Measurements from ENCODE around the gene SPAG5.

SPAG5 gene

GRCh38 chr17:28571361-28572122 lies 27.3 kb downstream of the SPAG5 start, which contains the start of gene PIGS:
Gene PIGS, minus strand, starts transcription at chr17:28571524. Its CDS starts 28 bp downstream, at chr17:28571496.
- DNase-seq: peak; percentile 94

DNA sequence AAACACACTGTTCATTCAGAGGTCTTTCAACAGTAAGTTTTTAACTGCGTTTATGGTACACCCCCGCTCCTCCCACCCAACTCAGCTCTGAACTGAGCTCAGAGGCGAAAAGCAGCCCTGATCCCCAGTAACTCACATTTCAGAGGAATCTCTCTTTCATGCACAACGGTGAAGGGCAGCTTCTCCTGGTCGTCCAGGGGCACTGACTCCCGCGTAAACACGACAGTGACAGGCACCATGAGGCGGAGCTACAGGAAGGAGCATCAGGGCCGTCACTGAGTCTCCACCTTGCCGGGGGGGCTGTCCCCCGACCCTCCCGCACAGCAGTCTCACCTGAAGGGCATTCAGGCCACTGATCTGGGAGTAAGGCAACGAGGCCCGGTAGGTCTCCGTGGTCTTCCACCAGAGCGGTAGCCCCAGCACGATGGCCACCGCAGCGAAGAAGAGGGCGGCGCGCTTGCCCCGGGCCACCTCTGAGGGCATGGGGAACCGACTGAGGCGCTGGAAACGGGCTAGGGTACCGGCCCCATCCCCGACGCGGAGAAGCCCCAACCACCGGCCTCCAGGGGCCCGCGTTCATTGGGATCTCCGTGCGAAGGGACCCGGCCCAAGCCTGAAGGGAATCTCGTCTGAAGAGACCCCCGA lies 28.0 kb downstream of the SPAG5 start:
- no peak for DNase-seq

- no peak for DNase-seq
Measured at GRCh38 chr17:28569446-28569845, 29.4 kb downstream of the SPAG5 start.

DNA sequence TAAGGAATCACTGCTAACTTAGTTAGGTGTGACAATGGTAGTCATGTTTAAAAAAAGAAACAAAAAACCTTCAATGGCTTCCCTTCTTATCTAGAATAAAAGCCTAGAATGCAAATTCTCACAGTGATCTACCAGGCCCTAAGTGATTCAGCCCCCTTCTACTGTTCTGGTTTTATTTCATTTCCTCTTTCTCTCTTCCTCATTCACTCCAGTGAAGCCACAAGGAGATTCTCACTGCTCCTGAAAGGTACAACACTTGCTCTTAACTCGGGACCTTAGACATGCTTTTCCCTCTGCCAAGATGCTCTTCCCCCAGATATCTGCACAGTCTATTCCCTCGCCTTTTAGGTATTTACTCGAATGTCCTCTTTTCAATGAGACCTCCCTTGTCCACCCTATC lies 31.2 kb downstream of the SPAG5 start:
- DNase-seq: no peak

DNA sequence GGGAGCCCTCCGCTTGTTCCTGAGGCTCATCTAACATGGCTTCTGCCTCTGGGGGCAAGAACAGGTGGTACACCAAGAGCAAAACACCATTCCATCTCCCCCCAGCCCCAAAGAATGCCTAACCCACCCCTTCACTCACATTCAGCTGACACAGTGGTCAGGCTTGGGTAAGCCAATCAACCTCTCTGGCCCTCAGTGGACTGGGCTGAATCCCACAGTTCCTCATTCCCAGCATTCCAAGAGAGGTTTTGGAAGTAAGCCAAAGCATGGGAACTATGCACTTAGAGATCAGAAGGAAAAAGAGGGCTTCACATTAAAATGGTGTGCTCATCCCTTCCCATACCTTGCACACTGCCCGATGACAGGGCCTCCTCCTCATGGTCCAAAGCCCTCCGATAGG lies 35.4 kb downstream of the SPAG5 start:
- DNase-seq: no peak

DNA sequence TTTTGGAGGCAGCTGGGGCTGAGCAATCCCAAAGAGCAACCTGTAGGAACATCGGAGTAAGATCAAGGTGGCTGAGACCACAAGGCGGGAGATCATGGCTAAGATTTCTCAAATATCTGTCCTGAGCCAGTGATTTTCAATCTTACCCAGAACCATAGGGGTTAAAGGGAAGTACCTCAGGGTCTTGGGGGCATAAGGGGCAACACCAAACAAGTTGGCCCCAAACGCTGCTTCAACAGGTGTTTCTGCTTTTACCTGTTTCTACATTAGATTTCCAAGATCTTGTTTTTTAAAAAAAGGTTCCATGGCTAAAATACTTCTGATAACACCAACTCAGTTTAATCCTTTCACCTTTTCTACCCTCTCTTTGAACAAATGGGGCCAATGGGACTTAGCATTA lies 43.8 kb downstream of the SPAG5 start:
- no peak for DNase-seq

GRCh38 chr17:28554565-28554964 lies 44.3 kb downstream of the SPAG5 start:
- no peak for DNase-seq

- DNase-seq: no peak
Measured at GRCh38 chr17:28553000-28553505, 45.8 kb downstream of the SPAG5 start.

DNA sequence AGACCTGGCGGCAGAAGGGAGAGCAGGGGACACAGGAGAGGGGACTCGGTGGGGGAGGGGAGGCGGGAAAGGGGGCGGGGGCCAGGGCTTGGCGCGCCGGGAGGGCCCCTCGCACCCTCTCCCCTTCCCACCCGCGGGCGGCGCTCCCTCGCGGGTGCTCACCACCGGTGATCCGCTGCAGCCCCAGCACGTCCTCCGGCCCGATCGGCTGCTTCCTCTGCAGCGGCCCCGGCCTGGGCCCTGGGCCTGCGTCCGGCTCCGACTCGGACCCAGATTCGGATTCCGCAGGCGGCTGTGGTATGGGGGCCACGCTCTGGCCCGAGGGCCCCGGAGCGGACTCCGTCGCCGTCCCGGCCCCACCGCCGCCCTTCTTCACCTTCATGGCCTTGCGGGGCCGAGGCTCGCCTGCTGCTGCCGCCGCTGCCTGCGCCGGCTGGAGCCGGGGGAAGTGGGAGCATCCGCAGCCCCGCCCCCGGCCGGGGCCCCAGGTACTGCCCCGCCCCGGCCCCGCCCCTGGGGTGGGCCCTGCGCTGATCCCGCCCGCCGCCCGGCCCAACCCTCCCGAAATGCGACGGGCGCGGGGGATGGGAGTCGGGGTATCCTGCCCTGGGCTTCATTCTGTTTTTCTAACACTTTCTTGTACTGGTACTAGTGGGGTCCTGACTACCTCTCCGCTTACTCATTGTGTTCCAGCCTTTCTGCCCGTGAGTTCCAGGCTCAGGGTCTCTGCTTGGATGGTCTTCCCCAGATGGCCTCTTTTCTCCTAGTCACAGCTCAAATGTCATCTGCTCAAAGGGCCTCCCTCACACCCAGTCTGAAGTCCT lies 46.4 kb downstream of the SPAG5 start, which contains the start of gene UNC119:
Gene UNC119, minus strand, starts transcription at position 449 of the 824 bp plus-strand sequence. Its CDS starts 67 bp downstream, at position 382.
- peak; percentile 88 for DNase-seq

DNA sequence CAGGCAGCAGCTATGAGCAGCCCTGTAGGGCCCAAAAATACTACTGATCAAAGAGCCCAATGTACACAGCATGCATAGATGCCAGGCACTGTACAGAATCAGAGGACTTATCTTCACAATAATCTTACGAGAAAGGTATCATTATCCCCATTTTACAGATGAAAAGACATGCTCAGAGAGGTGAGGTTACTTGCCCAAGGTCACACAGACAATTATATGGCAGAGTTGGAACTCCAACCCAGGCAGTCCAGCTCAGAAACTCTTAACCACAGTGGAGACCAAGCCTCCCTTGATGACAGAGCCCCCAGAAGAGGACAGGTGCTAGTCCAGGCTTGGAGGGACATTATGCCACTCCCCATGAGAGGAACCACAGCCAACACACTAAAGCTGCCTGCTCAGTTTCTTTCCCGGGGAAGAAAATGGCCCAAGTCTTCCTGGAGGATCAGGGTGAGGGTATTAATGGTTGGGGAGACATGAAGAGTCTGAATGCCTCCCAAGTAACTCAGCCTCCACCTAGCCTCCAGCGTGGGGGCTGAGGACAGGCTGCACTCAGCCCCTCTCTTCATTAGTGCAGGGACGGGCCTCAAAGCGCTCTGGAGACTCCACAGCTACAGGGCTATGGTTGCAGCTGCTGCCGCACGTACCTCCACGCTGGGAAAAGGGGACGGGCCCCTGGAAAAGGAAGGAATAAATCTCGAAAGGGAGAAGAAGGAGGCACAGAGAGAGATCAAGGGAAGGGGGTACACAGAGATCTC lies 47.2 kb downstream of the SPAG5 start:
- DNase-seq: no peak

GRCh38 chr17:28550858-28551257 lies 48.0 kb downstream of the SPAG5 start:
- DNase-seq: no peak

DNA sequence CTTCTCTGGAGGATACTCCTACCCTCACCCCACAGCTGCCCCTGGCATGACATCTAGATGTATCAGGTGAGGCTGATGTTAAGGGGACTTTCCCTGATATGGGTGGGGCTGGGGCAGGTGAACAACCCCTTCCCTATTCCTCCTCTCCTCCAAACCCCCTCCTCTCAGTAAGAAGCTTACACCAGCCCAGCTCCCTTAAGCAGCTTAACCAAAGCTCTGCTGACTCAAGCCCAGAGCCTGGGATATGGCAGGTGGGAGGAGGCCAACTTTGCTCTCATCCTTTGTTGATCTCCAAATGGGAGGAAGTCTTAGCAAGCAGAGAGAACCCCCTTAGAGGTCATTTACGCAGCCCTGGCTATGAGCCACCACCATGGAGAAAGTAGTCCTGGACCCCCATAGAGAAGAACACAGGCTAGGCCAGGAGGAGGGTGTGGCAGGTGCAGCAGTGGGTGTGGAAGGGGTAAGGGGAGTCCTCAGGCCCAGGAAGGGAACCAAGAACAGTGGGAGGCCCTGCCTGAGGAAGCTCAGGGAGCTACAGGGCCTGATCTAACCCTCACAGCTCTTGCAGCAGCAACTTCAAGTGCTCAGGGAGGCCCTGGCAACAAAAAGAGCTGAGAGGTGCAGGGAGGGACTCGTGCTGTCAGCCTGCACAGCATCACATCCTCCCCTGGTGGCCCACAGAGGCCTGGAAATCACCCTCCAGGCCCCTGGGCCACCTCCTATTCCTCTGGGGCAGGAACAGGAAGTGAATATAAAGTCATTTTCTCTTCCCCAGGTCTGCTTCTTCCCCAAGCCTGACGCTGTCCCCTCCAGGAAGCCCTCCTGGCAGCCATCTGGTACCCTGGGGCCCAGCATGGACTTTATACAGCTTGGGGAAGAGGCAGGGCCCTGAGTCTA lies 49.3 kb downstream of the SPAG5 start:
- no peak for DNase-seq

DNA sequence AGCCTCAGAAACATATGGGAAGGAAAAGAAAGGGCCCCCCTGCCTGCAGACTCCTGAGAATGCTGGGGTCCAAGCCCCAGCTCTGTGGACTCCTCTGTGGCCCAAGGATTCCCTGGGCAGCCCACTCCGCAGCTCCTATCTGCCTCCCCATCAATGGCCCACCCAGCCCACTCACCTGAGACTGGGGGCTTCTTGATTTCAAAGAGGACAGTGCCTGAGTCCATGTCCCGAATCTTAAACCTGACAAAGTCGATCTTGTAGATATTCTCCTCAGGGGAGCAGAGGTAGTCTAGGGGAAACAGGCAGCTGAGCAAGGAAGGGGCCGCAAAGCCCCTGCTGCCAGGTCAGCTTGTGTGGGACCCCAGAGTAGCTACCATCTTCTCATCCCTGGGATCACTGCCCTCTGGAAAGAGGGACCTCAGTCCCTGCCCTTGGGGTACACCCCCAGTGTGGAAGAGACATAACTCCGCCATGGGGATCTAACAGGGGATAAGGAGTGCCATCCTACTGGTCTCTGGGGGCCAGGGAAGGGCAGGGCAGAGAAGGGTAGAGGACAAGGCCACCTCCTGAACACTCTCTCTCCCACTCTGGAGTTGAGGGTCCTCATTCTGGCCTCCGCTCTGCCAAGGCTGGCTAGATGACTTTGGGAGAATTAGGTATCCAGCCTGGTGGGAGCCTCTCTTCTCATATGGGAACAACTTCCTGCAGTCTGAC lies 50.3 kb downstream of the SPAG5 start:
- DNase-seq: no peak

DNA sequence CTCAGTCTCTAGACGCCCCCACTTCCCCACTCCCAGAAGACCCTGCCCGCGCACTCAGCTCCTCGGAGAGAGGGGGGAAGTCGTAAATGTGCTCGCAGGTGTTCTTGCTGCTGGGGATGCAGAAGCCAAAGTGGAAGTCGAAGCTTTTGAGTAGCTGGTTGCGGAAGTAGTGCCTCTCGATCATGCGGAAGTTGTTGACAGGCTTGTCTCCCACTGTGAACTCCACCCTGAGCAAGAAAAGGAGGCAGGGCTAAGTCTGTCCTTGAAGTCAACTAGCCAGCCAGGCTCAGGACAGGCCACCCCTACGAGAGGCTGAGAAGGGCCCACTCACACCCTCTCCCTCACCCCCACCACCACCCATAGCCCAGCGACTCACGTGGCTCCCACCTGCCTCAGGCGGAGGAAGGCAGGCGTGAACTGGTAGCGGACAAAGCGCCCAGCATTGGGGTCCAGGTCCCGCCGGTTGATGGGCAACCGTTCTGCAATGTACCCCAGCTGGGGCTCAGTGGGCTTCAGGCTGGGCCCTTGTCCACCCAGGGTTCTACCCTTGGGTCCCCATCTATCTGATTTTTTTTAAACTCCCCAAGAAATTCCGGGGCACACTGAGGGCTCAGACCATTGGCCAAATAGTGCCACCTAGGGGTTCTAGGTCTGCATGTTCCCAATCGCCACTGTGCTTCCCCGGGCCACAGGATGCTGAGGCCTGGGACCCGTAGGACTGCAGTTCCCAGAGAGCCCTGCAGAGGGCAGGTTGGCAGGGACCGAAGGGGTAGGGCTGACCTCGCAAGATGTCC lies 51.0 kb downstream of the SPAG5 start:
- DNase-seq: peak; percentile 59

DNA sequence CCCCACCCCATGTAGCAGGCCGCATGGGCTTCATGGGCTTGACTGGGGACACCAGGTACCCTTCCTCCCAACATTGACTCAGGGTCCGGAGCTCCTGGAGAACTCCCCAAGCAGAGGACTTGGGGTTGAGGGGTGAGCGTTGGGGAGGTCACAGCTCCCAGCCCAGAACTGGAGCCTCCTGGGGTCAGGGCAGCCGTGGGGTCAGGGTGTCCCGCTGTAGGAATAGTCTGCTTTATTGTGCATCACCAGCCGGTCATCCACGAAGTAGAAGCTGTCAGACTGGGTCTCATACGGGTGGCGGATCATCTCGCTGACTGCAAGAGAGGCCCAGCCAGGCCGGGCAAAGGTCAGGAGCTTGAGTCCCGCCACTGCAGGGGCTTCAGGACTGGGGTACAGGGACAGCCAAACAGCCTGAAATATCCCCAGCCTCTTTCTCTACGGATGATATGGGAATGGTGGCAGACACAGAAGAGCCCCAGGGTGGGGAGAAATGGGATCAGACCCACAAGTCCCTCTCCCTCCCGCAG lies 51.7 kb downstream of the SPAG5 start:
- no peak for DNase-seq

DNA sequence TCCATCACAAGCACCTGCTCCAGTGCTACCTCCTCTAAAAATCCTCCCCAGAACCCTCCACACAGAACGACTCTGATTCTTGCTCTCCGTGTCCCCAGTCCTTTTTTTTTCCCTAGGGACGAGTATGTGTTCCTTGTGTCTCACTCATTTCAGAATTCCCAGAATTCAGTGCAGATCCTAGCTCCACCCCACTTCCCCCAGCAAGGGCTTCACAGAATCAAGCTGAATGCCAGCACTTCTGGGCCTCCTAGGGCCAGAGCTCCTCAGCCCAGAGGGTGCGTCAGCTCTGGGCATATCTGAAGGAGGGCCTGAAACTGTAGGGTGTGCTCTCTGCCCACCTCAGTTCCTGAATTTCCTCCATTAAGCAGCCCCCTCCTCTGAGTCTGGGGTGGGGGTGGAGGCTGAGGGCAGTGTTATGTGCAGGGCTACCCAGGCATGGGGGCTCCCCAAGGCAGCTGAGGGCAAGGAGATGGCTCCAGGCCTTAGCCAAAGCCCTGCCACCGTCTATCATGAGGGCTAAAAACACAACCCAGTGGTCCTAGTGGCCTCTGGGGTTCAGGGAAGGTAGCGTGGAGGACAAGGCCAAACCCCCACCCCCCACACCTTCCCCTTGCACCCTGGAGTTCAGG lies 52.9 kb downstream of the SPAG5 start:
- DNase-seq: no peak

DNA sequence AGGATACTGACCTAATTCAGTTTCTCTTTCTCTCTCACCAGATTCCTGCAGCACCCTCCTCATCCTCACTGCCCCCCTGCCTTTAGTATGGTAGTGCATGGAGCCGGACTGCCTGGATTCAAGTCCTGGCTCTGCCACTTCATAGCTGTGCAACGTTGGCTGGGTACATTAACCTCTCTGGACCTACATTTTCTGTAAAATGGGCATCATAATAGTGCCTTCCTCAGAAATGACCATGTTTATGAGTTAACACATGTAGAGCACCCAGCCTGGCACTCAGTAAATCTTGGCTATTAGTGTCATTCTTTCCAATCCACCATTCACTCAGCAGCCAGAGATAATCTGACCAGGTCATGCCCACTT lies 53.7 kb downstream of the SPAG5 start:
- DNase-seq: no peak

- no peak for DNase-seq
Measured at GRCh38 chr17:28544402-28545140, 54.3 kb downstream of the SPAG5 start.
